Stimulated activated naive CD4-positive, alpha-beta T cell (primary cell): ENCODE measurements around the gene TEX26.

ENCODE experiments used
- DNase-seq, 6 experiments: peaks; one replicate each; lab custom pipeline; 2025; lab: John Stamatoyannopoulos, UW

TEX26 gene

GRCh38 chr13:30976025-30976424, 43.6 kb downstream of the TEX26 start:
- DNase-seq: no peak

GRCh38 chr13:30978981-30979956, 46.8 kb downstream of the TEX26 start:
- DNase-seq: peak in 1 of 6 experiments; percentile 1

GRCh38 chr13:30982506-30982905, 50.0 kb downstream of the TEX26 start:
- DNase-seq: no peak

- no peak for DNase-seq
These were observed 50.5 kb downstream of the TEX26 start for GRCh38 chr13:30982906-30983305.

GRCh38 chr13:30983431-30983830, 51.0 kb downstream of the TEX26 start:
- DNase-seq: no peak

- no peak for DNase-seq
These were observed 52.2 kb downstream of the TEX26 start for GRCh38 chr13:30984620-30985019.

- no peak for DNase-seq
These were observed 53.3 kb downstream of the TEX26 start for GRCh38 chr13:30985637-30986205.

- no peak for DNase-seq
These were observed 58.7 kb downstream of the TEX26 start for GRCh38 chr13:30991184-30991583.

- no peak for DNase-seq
These were observed 59.5 kb downstream of the TEX26 start for GRCh38 chr13:30991922-30992321.

- DNase-seq: no peak
These were observed 62.9 kb downstream of the TEX26 start for GRCh38 chr13:30995331-30995730.

- no peak for DNase-seq
These were observed 65.2 kb downstream of the TEX26 start for GRCh38 chr13:30997697-30998096.

GRCh38 chr13:30998136-30999088, 66.0 kb downstream of the TEX26 start:
- DNase-seq: no peak

- no peak for DNase-seq
These were observed 68.4 kb downstream of the TEX26 start for GRCh38 chr13:31000889-31001288.

- DNase-seq: no peak
These were observed 69.2 kb downstream of the TEX26 start for GRCh38 chr13:31001647-31002046.

- no peak for DNase-seq
These were observed 72.6 kb downstream of the TEX26 start for GRCh38 chr13:31005066-31005465.

- DNase-seq: no peak
These were observed 75.0 kb downstream of the TEX26 start for GRCh38 chr13:31007417-31007816.

- no peak for DNase-seq
These were observed 76.1 kb downstream of the TEX26 start for GRCh38 chr13:31008400-31009115.

GRCh38 chr13:31009166-31009565, 76.7 kb downstream of the TEX26 start:
- no peak for DNase-seq

GRCh38 chr13:31010296-31010695, 77.8 kb downstream of the TEX26 start:
- DNase-seq: no peak

GRCh38 chr13:31011193-31011860, 78.9 kb downstream of the TEX26 start:
- no peak for DNase-seq
